ENCODE measurements around the gene ITGA8.

- TF ChIP-seq CTCF (IDR thresholded peaks at IDR 0.05) (no peak), POLR2A (IDR thresholded peaks at IDR 0.05) (no peak)
Observed at GRCh38 chr10:15572531-15573045, 147.1 kb downstream of the ITGA8 start.
